Breast epithelium (tissue), 4 donors: ENCODE data around the gene SLC17A2. TPM values are rescaled to one million over a fixed set of nuclear protein-coding genes. Genes with fewer than 3 reads are reported as not detected.

ENCODE experiments used
- DNase-seq, 2 donors: peaks; one replicate each; pipeline ENCODE4 v3.0.0-alpha.2; 2019; ENCODE audit warnings: low spot score in 2 of 2
- H3K27ac ChIP-seq, 2 donors: fragments of 200-600 bp; sonication (generic) in 1 of 2; one replicate each; pipeline ENCODE4 v1.5.1; 2016 to 2019; ENCODE audit warnings: mild to moderate bottlenecking in 1 of 2
- H3K27me3 ChIP-seq, 2 donors: fragments of 200-600 bp; sonication (generic) in 1 of 2; one replicate each; pipeline versions ENCODE4 v1.5.1 to v1.6.0; 2017 to 2019; ENCODE audit warnings: control low read depth in 1 of 2, mild to moderate bottlenecking in 1 of 2
- H3K36me3 ChIP-seq: fragments of 200-600 bp; one replicate; pipeline ENCODE4 v1.5.1; 2019
- H3K4me1 ChIP-seq, 2 donors: fragments of 200-600 bp; sonication (generic); one replicate each; pipeline ENCODE4 v1.5.1; 2016 to 2019; ENCODE audit warnings: control low read depth in 1 of 2
- H3K4me3 ChIP-seq, 3 donors: fragments of 200-600 bp; sonication (generic); 1 replicate in 2 of 3; 2 replicates in 1 of 3; pipeline ENCODE4 v1.5.1; 2016 to 2019; ENCODE audit warnings: mild to moderate bottlenecking in 3 of 3, moderate library complexity in 2 of 3
- H3K9me3 ChIP-seq, 2 donors: fragments of 200-600 bp; sonication (generic) in 1 of 2; one replicate each; pipeline ENCODE4 v1.5.1; 2016 to 2019; ENCODE audit warnings: control low read depth in 1 of 2
- POLR2A ChIP-seq: fragments of 450-650 bp; IDR thresholded peaks from one replicate; pipeline ENCODE4 v1.6.1; 2016; ENCODE audit warnings: antibody characterized with exemption, mild to moderate bottlenecking, moderate library complexity
- POLR2AphosphoS5 ChIP-seq, 3 donors: sonication (generic); formaldehyde crosslinking; IDR thresholded peaks; one replicate each; pipeline ENCODE4 v1.6.1; 2017; ENCODE audit warnings: antibody characterized with exemption in 3 of 3
- intact Hi-C: fragments of 100-400 bp; cut with DNase I; formaldehyde crosslinking; loops from one replicate; pipeline ENCODE4 v1.15.1; 2023; ENCODE audit warnings: low total_unique reads
- total RNA-seq, 3 donors: library from RNA; depleted of rRNA; stranded (reverse); fragments of >200 nt; gene quantifications; one replicate each; pipeline ENCODE4 v1.1.0, GENCODE V29; 2016
- TF ChIP-seq, protein P1 (sequence below), 3 donors: fragments of 450-650 bp; IDR thresholded peaks; one replicate each; pipeline ENCODE4 v1.5.1; 2016 to 2017; ENCODE audit warnings: antibody characterized with exemption in 3 of 3, mild to moderate bottlenecking in 3 of 3, moderate library complexity in 3 of 3

SLC17A2 gene
- total RNA-seq, 3 donors from 2014 or later: not detected

DNA sequence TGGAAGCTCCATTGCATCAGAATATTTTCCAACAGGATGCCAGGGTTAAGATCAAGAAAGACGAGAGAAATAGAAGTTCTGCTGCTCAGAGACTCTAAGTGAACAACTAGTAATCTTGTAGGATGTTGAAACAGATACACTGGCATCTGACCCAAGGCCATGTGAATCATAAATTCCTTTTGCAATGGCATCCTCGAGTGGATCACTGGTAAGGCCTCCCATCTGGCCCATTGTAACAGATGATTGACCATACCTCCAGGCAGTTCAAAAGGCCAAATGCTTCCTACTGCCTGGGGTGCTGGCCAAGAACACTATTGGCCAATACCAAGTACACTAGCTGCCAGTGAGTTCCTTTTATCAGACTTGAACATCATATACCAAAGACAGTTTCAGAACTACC is 46.5 kb downstream of the SLC17A2 start:
- TF ChIP-seq, protein P1, sequence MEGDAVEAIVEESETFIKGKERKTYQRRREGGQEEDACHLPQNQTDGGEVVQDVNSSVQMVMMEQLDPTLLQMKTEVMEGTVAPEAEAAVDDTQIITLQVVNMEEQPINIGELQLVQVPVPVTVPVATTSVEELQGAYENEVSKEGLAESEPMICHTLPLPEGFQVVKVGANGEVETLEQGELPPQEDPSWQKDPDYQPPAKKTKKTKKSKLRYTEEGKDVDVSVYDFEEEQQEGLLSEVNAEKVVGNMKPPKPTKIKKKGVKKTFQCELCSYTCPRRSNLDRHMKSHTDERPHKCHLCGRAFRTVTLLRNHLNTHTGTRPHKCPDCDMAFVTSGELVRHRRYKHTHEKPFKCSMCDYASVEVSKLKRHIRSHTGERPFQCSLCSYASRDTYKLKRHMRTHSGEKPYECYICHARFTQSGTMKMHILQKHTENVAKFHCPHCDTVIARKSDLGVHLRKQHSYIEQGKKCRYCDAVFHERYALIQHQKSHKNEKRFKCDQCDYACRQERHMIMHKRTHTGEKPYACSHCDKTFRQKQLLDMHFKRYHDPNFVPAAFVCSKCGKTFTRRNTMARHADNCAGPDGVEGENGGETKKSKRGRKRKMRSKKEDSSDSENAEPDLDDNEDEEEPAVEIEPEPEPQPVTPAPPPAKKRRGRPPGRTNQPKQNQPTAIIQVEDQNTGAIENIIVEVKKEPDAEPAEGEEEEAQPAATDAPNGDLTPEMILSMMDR (IDR thresholded peaks at IDR 0.05): no peak
- TF ChIP-seq POLR2AphosphoS5 (IDR thresholded peaks at IDR 0.05): no peak
- TF ChIP-seq POLR2A: no peak
- intact Hi-C loops: no loop called here
- Histone ChIP-seq H3K27ac (no peak overlapping the region), H3K36me3 (no peaks in the 10 kb centered on the region), H3K9me3 (no peaks in the 10 kb centered on the region), H3K27me3 (no peaks in the 10 kb centered on the region), H3K4me1 (no peaks in the 10 kb centered on the region), H3K4me3 (no peak overlapping the region)
- DNase-seq: no peak

DNA sequence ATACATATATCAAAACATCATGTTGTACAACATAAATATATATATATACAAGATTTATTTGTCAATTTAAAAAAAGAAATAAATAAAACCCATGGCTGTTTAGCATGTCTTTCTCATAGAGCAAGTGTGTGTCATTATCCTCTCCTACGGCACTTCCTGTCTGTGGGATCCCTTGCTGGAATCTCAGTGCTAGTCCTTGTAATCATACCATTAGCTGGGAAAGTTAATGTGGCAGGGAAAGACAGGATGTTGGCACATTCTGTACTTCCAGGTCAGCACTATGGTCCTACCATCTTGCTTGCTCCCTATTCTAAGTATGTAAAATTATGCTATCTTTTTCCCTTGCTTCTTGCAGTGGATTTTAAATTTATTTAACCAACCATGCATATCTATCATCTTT is 47.0 kb downstream of the SLC17A2 start:
- Histone ChIP-seq H3K27me3 (no peaks in the 10 kb centered on the region), H3K36me3 (no peaks in the 10 kb centered on the region), H3K4me3 (no peak overlapping the region), H3K27ac (no peak overlapping the region), H3K9me3 (no peaks in the 10 kb centered on the region), H3K4me1 (no peaks in the 10 kb centered on the region)
- DNase-seq: no peak
- TF ChIP-seq POLR2AphosphoS5 (IDR thresholded peaks at IDR 0.05) (no peak), POLR2A (no peak)
- TF ChIP-seq, protein P1 (IDR thresholded peaks at IDR 0.05): no peak
- intact Hi-C loops: no loop called here

DNA sequence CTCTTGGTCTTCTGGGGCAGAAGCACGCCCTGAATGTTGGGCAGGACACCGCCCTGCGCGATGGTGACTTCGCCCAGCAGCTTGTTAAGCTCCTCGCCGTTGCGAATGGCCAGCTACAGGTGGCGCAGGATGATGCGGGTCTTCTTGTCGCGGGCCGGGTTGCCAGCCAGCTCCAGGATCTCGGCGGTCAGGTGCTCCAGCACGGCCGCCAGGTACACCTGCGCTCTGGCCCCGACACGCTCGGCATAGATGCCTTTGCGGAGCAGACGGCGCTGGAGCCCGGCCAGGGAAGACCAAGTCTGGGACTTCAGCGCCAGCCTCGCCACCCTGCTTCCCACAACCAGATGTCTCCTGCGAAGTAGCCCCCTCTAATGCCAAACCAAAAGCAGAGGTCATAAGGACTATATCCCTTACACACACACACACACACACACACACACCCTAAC is 48.4 kb downstream of the SLC17A2 start:
- TF ChIP-seq POLR2A (no peak), POLR2AphosphoS5 (IDR thresholded peaks at IDR 0.05) (no peak)
- TF ChIP-seq, protein P1 (IDR thresholded peaks at IDR 0.05): no peak
- H3K4me1 ChIP-seq: no peaks in the 10 kb centered on the region
- no peak for DNase-seq
- H3K36me3 ChIP-seq: no peaks in the 10 kb centered on the region
- H3K9me3 ChIP-seq: no peaks in the 10 kb centered on the region
- intact Hi-C loops: no loop called here
- no peaks in the 10 kb centered on the region for H3K27me3 ChIP-seq
- H3K4me3 ChIP-seq: peak overlapping the region in 2 of 3 donors; percentile 11 to 19
- H3K27ac ChIP-seq: no peak overlapping the region

DNA sequence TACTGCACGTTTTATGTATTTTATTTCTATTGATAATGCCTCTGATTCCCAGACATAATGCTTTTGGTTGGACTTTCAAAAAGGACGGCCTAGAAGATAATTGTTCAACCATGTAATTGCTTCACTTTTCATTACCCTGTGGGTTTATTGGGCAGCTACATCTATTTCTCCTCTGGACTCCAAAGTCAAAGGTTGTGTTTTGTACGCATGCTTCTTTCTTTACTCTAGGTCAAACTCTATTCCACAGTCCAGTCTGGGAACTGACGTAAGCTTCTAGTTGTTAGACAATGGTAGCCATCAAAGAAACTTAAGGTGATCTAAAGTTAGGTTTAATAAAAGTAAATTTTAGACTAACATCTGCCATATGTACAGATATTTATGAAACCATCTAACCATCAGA is 49.9 kb downstream of the SLC17A2 start:
- intact Hi-C loops: loop anchor here (2.0 kb wide), 1 partner anchor 16 kb away; no protein-coding TSS in a partner anchor
- H3K4me1 ChIP-seq: no peaks in the 10 kb centered on the region

DNA sequence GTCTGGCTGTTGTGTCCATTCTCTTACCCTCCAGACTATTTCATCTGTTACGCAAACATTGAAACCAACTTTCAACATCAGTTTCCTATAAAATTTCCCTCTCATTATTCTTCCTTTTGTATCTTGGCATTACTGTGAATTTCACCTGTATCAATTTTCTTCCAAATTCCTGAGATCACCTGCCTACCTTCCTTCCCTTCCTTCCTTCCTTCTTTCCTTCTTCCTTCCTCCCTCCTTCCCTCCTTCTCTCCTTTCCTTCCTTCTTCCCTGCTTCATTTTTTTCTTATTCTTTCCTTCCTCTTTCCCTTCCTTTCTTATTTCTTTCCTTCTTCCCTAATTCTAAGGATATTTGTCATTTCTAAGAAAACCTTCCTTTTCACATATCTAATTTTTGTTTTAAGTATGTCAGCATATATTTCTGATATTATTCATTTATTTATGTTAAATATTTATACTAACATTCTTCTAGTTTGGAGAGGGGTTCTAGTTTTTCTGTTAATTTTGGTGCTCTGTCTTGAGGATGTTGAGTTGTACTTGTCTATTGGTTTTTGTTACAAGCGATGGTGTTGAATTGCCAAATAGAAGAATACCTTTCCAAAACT is 51.7 kb downstream of the SLC17A2 start:
- intact Hi-C loops: no loop called here
- Histone ChIP-seq H3K27ac (no peak overlapping the region), H3K27me3 (no peaks in the 10 kb centered on the region), H3K4me3 (no peak overlapping the region), H3K36me3 (no peaks in the 10 kb centered on the region), H3K4me1 (no peaks in the 10 kb centered on the region), H3K9me3 (no peaks in the 10 kb centered on the region)
- TF ChIP-seq, protein P1 (IDR thresholded peaks at IDR 0.05): no peak
- TF ChIP-seq POLR2A (no peak), POLR2AphosphoS5 (IDR thresholded peaks at IDR 0.05) (no peak)
- DNase-seq: no peak

More for the DNA sequence above, 49.9 kb downstream of the SLC17A2 start:
- DNase-seq: no peak
- H3K36me3 ChIP-seq: no peaks in the 10 kb centered on the region
- no peak overlapping the region for H3K4me3 ChIP-seq
- H3K27ac ChIP-seq: no peak overlapping the region
- TF ChIP-seq, protein P1 (IDR thresholded peaks at IDR 0.05): no peak
- TF ChIP-seq POLR2AphosphoS5 (IDR thresholded peaks at IDR 0.05) (no peak), POLR2A (no peak)
- H3K27me3 ChIP-seq: no peaks in the 10 kb centered on the region
- no peaks in the 10 kb centered on the region for H3K9me3 ChIP-seq
